ENCODE data around the gene SEMA4D.

SEMA4D gene

GRCh38 chr9:89462817-89463683 is 34.9 kb downstream of the SEMA4D start:
- no peak for DNase-seq

GRCh38 chr9:89462199-89462598 is 35.7 kb downstream of the SEMA4D start:
- DNase-seq, result no peak

- no peak for DNase-seq
These were observed 36.6 kb downstream of the SEMA4D start for GRCh38 chr9:89461265-89461664.

- DNase-seq, result no peak
These were observed 37.4 kb downstream of the SEMA4D start for GRCh38 chr9:89460551-89460950.

- no peak for DNase-seq
These were observed 39.0 kb downstream of the SEMA4D start for GRCh38 chr9:89458768-89459496.

- DNase-seq, result no peak
These were observed 40.5 kb downstream of the SEMA4D start for GRCh38 chr9:89457376-89457855.

- peak; percentile 51 for DNase-seq
These were observed 42.5 kb downstream of the SEMA4D start for GRCh38 chr9:89455356-89455824.

GRCh38 chr9:89454498-89455355 is 43.2 kb downstream of the SEMA4D start:
- peak; percentile 44 for DNase-seq

GRCh38 chr9:89453452-89453851 is 44.5 kb downstream of the SEMA4D start:
- DNase-seq, result no peak

GRCh38 chr9:89452561-89452960 is 45.4 kb downstream of the SEMA4D start:
- DNase-seq, result no peak

- no peak for DNase-seq
These were observed 47.7 kb downstream of the SEMA4D start for GRCh38 chr9:89450213-89450612.

GRCh38 chr9:89449261-89449671 is 48.6 kb downstream of the SEMA4D start:
- no peak for DNase-seq

GRCh38 chr9:89448821-89449220 is 49.1 kb downstream of the SEMA4D start:
- DNase-seq, result no peak

- DNase-seq, result peak; percentile 43
These were observed 49.5 kb downstream of the SEMA4D start for GRCh38 chr9:89448381-89448780.

GRCh38 chr9:89447416-89447815 is 50.5 kb downstream of the SEMA4D start:
- no peak for DNase-seq

- DNase-seq, result no peak
These were observed 51.0 kb downstream of the SEMA4D start for GRCh38 chr9:89446961-89447310.

- DNase-seq, result no peak
These were observed 51.5 kb downstream of the SEMA4D start for GRCh38 chr9:89446261-89446960.

GRCh38 chr9:89445801-89446251 is 52.1 kb downstream of the SEMA4D start:
- DNase-seq, result no peak

GRCh38 chr9:89444925-89445765 is 52.8 kb downstream of the SEMA4D start:
- no peak for DNase-seq

- DNase-seq, result peak; percentile 70
These were observed 53.6 kb downstream of the SEMA4D start for GRCh38 chr9:89444274-89444673.
